DOHH2 (cell line): Measurements from ENCODE around the gene PAPPA2.

Experiments used
- H3F3A ChIP-seq: fragments of 200-600 bp; sonication (generic), shearing (Covaris generic); 2 replicates; pipeline ENCODE4 v1.6.0; 2016; ENCODE audit warnings: antibody characterized with exemption, mild to moderate bottlenecking; ENCODE audit not compliant: control insufficient read depth, insufficient read depth
- H3K27ac ChIP-seq: fragments of 200-600 bp; sonication (generic); 2 replicates; pipeline ENCODE4 v1.5.1; 2014; ENCODE audit warnings: low read depth, mild to moderate bottlenecking, low read length, moderate library complexity
- H3K27me3 ChIP-seq: fragments of 200-600 bp; sonication (generic); 2 replicates; pipeline ENCODE4 v1.6.1; 2014; ENCODE audit warnings: mild to moderate bottlenecking, low read length, mixed read lengths; ENCODE audit not compliant: control insufficient read depth
- H3K36me3 ChIP-seq: fragments of 200-600 bp; sonication (generic); 2 replicates; pipeline ENCODE4 v1.6.1; 2014; ENCODE audit warnings: mild to moderate bottlenecking, low read length, moderate library complexity, mixed read lengths; ENCODE audit not compliant: control insufficient read depth
- H3K4me1 ChIP-seq: fragments of 200-600 bp; sonication (generic); 2 replicates; pipeline ENCODE4 v1.6.1; 2014; ENCODE audit warnings: mild to moderate bottlenecking, low read length, mixed read lengths; ENCODE audit not compliant: control insufficient read depth
- H3K4me2 ChIP-seq: fragments of 200-600 bp; sonication (generic); 2 replicates; pipeline ENCODE4 v1.6.0; 2014; ENCODE audit warnings: mild to moderate bottlenecking, low read length, moderate library complexity
- H3K4me3 ChIP-seq: fragments of 200-600 bp; sonication (generic); 2 replicates; pipeline ENCODE4 v1.5.1; 2014; ENCODE audit warnings: mild to moderate bottlenecking, low read length, mixed read lengths
- H3K79me2 ChIP-seq: fragments of 200-600 bp; sonication (generic); 2 replicates; pipeline ENCODE4 v1.6.1; 2014; ENCODE audit warnings: mild to moderate bottlenecking, low read length, mixed read lengths; ENCODE audit not compliant: control insufficient read depth
- H3K9me2 ChIP-seq: fragments of 200-600 bp; sonication (generic); replicated peaks from 2 replicates; pipeline ENCODE4 v1.6.1; 2014; ENCODE audit warnings: mild to moderate bottlenecking, low read length, mixed read lengths; ENCODE audit not compliant: control insufficient read depth
- H3K9me3 ChIP-seq: fragments of 200-600 bp; sonication (generic); 2 replicates; pipeline ENCODE4 v1.6.1; 2014; ENCODE audit warnings: antibody characterized with exemption, low read length, mixed read lengths; ENCODE audit not compliant: control insufficient read depth, insufficient read depth
- H4K20me1 ChIP-seq: fragments of 200-600 bp; sonication (generic); 2 replicates; pipeline ENCODE4 v1.6.0; 2014; ENCODE audit warnings: low read depth, mild to moderate bottlenecking, antibody characterized with exemption, low read length, moderate library complexity; ENCODE audit not compliant: control insufficient read depth, insufficient read depth
- EZH2phosphoT487 ChIP-seq: fragments of 200-600 bp; sonication (generic); IDR thresholded peaks from 2 replicates; pipeline ENCODE4 v1.6.1; 2017; ENCODE audit warnings: borderline replicate concordance, mild to moderate bottlenecking, antibody characterized with exemption, low read length, moderate library complexity, mixed read lengths
- TF ChIP-seq, protein P1 (sequence below): fragments of 200-600 bp; sonication (generic); IDR thresholded peaks from one replicate; pipeline ENCODE4 v1.5.1; 2014; ENCODE audit warnings: antibody characterized with exemption, mild to moderate bottlenecking, low read depth, low read length; ENCODE audit not compliant: poor library complexity, severe bottlenecking

Gene PAPPA2

DNA sequence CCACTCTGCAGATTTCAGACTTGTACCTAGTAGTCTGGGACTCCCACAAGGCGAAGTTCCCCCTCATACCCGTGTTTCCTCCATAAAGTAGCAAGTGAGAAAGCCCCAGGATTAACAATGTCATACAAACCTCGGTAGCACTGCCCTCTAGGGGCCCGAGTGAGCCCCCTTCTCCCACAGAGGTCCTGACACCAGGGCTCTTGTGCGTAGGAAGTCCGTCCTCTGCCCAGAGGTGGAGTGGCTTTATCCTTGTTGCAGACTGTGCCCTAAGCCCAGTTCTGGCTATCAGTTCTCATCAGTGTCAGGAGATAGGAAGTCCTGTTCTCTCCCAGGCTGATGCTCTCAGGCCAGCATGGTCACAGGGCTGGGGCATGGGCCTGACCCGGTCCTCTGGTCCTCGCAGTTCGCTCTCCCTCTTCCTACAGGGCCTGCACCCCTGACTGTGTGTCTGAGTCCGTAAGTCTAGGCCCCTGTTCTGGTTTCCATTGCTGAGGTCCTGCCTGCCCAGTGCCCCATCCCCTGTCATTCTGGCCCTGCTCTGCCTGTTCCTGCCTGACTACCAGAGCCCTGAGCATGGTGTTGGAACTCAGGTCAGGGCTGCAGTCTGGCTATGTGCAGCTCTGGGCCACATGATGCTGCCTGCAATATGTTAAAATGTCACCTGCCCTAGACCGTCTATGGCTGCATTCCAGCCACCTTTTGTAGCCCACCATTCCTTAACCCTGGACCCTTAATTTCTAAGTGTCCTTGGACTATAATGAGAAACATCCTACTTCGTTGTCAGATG is 416.0 kb downstream of the PAPPA2 start:
- no peak overlapping the region for H3K27ac ChIP-seq
- H3K36me3 ChIP-seq = no peaks in the 10 kb centered on the region
- H3K4me1 ChIP-seq = no peaks in the 10 kb centered on the region
- no peaks in the 10 kb centered on the region for H3K27me3 ChIP-seq
- H3K4me2 ChIP-seq = no peak overlapping the region
- H3K9me2 ChIP-seq = no peaks in the 10 kb centered on the region
- no peaks in the 10 kb centered on the region for H4K20me1 ChIP-seq
- no peaks in the 10 kb centered on the region for H3K79me2 ChIP-seq
- no peaks in the 10 kb centered on the region for H3K9me3 ChIP-seq
- no peak overlapping the region for H3K4me3 ChIP-seq
- TF ChIP-seq, protein P1, sequence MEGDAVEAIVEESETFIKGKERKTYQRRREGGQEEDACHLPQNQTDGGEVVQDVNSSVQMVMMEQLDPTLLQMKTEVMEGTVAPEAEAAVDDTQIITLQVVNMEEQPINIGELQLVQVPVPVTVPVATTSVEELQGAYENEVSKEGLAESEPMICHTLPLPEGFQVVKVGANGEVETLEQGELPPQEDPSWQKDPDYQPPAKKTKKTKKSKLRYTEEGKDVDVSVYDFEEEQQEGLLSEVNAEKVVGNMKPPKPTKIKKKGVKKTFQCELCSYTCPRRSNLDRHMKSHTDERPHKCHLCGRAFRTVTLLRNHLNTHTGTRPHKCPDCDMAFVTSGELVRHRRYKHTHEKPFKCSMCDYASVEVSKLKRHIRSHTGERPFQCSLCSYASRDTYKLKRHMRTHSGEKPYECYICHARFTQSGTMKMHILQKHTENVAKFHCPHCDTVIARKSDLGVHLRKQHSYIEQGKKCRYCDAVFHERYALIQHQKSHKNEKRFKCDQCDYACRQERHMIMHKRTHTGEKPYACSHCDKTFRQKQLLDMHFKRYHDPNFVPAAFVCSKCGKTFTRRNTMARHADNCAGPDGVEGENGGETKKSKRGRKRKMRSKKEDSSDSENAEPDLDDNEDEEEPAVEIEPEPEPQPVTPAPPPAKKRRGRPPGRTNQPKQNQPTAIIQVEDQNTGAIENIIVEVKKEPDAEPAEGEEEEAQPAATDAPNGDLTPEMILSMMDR = peak; percentile 16
- TF ChIP-seq EZH2phosphoT487 = no peak
- H3F3A ChIP-seq = no peaks in the 10 kb centered on the region

DNA sequence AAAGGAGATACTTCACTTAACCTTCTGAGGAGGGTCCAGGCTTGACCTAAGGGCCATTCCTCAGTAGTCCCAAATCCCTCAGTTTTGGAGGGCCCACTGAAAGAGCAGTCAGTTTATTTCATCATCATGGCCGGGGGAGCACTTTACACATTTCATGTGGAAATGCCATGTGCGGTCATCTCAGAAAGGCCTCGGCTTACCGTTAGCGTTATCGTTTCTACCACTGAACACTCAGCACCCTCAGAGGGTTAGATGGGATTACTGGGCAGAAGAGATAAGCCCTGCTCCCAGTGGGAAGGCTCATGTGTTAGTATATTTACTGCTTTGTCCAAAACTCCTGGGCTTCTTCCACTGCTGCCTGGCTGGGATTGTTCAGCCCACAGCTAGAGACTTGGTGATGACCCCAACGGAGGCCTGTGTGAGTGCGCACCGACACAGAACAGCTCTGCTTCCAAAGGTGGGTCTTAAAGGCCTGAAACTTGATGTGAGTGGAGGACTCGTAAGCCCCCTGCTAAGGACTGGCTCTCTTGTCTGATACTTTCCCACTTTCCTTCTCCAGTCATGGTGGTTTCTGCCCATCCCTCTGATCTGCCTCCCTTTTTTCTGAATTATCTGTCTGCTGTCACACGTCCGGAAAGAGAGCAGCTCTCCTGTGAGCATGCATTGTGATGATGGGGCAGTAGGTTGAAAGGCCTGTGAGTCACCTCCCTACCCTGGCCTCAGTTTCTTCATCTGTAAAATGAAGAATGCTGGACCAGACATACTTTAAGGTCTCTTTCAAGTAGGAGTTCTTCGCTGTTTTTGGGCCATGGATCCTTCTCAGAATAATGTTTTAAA is 417.0 kb downstream of the PAPPA2 start:
- no peaks in the 10 kb centered on the region for H3K27me3 ChIP-seq

DNA sequence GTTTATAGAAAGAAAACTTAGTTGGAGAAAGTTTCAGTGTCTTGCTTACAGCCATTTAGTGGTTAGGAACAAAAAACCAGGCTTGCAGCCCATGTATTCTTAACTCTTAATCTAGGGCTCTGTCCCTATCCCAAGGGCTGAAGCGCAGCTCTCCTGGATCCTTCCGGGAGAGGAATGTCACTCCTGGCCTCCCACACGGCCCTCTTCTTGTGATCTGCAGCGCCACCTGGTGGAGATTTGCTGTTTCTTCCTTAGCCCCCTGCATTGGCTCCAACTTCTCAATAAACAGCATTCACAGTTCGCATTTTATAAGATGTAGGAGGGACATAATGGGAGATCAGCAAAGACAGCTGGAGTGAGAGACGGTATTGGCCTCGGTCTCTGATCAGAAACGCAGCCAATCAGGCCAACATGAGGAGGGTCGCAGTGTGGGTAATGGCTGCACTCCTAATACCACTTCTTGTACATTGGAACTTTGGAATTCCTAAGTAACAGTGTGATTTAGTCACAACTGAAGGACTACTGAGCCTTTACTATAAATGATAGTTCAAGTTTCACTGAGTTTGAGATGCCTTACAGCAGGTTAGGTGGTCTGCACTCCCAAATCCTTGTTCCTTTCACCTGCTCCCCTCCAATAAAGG is 418.1 kb downstream of the PAPPA2 start:
- Histone ChIP-seq H3K27ac (no peak overlapping the region), H4K20me1 (no peaks in the 10 kb centered on the region), H3K79me2 (no peaks in the 10 kb centered on the region), H3K4me1 (no peaks in the 10 kb centered on the region), H3K9me2 (no peaks in the 10 kb centered on the region), H3K36me3 (no peaks in the 10 kb centered on the region), H3K4me3 (no peak overlapping the region), H3K9me3 (no peaks in the 10 kb centered on the region), H3K27me3 (no peaks in the 10 kb centered on the region), H3F3A (no peaks in the 10 kb centered on the region), H3K4me2 (no peak overlapping the region)
- TF ChIP-seq EZH2phosphoT487 = no peak
- TF ChIP-seq, protein P1 = peak; percentile 93

More for the DNA sequence above, 417.0 kb downstream of the PAPPA2 start:
- no peaks in the 10 kb centered on the region for H3F3A ChIP-seq
- H3K27ac ChIP-seq = no peak overlapping the region
- H3K4me3 ChIP-seq = no peak overlapping the region
- H3K4me1 ChIP-seq = no peaks in the 10 kb centered on the region
- H3K9me3 ChIP-seq = no peaks in the 10 kb centered on the region
- no peaks in the 10 kb centered on the region for H3K36me3 ChIP-seq
- no peaks in the 10 kb centered on the region for H4K20me1 ChIP-seq
- TF ChIP-seq, protein P1 = no peak
- TF ChIP-seq EZH2phosphoT487 = no peak
- no peaks in the 10 kb centered on the region for H3K9me2 ChIP-seq
- H3K79me2 ChIP-seq = no peaks in the 10 kb centered on the region
- no peak overlapping the region for H3K4me2 ChIP-seq
